Astrocyte (in vitro differentiated cells and primary cell): ENCODE measurements around the gene CRTC1. TPM values are rescaled to one million over a fixed set of nuclear protein-coding genes. Genes with fewer than 3 reads are reported as not detected.

Experiments
- DNase-seq: peaks from one replicate; pipeline ENCODE4 v3.0.0-alpha.2; 2010; ENCODE audit warnings: low read depth
- FAIRE-seq: peaks from 2 replicates; lab custom pipeline; 2011; peaks lifted over from hg19 to GRCh38; lab: Jason Lieb, UNC
- H2AFZ ChIP-seq: 2 replicates; pipeline ENCODE4 v1.6.0; 2012; ENCODE audit warnings: low read depth, low read length, inconsistent platforms
- H3K27ac ChIP-seq: 2 replicates; pipeline ENCODE4 v1.5.1; 2011; ENCODE audit warnings: low read depth, low read length, inconsistent platforms
- H3K27me3 ChIP-seq: 2 replicates; pipeline ENCODE4 v1.6.0; 2011; ENCODE audit warnings: low read length, inconsistent platforms; ENCODE audit not compliant: insufficient read depth
- H3K36me3 ChIP-seq: 2 replicates; pipeline ENCODE4 v1.5.1; 2011; ENCODE audit warnings: low read length, inconsistent platforms; ENCODE audit not compliant: insufficient read depth
- H3K4me1 ChIP-seq: 2 replicates; pipeline ENCODE4 v1.5.1; 2011; ENCODE audit warnings: low read length, inconsistent platforms; ENCODE audit not compliant: insufficient read depth
- H3K4me2 ChIP-seq: 2 replicates; pipeline ENCODE4 v1.6.0; 2012; ENCODE audit warnings: low read length, inconsistent platforms
- H3K4me3 ChIP-seq: 2 replicates; pipeline ENCODE4 v1.5.1; 2011; ENCODE audit warnings: low read depth, mild to moderate bottlenecking, low read length, inconsistent platforms; ENCODE audit not compliant: insufficient read depth
- H3K79me2 ChIP-seq: 2 replicates; pipeline ENCODE4 v1.6.0; 2012; ENCODE audit warnings: mild to moderate bottlenecking, low read length, inconsistent platforms; ENCODE audit not compliant: insufficient read depth
- H3K9ac ChIP-seq: 2 replicates; pipeline ENCODE4 v1.6.0; 2012; ENCODE audit warnings: mild to moderate bottlenecking, low read length, inconsistent platforms
- H3K9me3 ChIP-seq: 2 replicates; pipeline ENCODE4 v1.5.1; 2012; ENCODE audit warnings: low read depth, mild to moderate bottlenecking, low read length, inconsistent platforms; ENCODE audit not compliant: insufficient read depth
- H4K20me1 ChIP-seq: 2 replicates; pipeline ENCODE4 v1.6.0; 2012; ENCODE audit warnings: low read length, inconsistent platforms; ENCODE audit not compliant: insufficient read depth
- H3K27ac Mint-ChIP-seq: one replicate; pipeline ENCODE4 v1.8.0; 2021; ENCODE audit warnings: mild to moderate bottlenecking, mixed read lengths; ENCODE audit not compliant: unreplicated experiment
- H3K27me3 Mint-ChIP-seq: one replicate; pipeline ENCODE4 v1.8.0; 2021; ENCODE audit warnings: low read depth, mixed read lengths; ENCODE audit not compliant: unreplicated experiment
- H3K36me3 Mint-ChIP-seq: one replicate; pipeline ENCODE4 v1.8.0; 2021; ENCODE audit warnings: low read depth, mixed read lengths; ENCODE audit not compliant: unreplicated experiment
- H3K4me1 Mint-ChIP-seq: one replicate; pipeline ENCODE4 v1.8.0; 2021; ENCODE audit warnings: low read depth, mixed read lengths; ENCODE audit not compliant: unreplicated experiment
- H3K4me3 Mint-ChIP-seq: one replicate; pipeline ENCODE4 v1.8.0; 2021; ENCODE audit warnings: mild to moderate bottlenecking, moderate library complexity, mixed read lengths; ENCODE audit not compliant: unreplicated experiment
- H3K9me3 Mint-ChIP-seq: one replicate; pipeline ENCODE4 v1.8.0; 2021; ENCODE audit warnings: mild to moderate bottlenecking, mixed read lengths; ENCODE audit not compliant: unreplicated experiment
- CTCF ChIP-seq: IDR thresholded peaks from 2 replicates; pipeline ENCODE4 v1.5.1; 2011; ENCODE audit warnings: low read depth, mild to moderate bottlenecking, inconsistent platforms, low read length, moderate library complexity; ENCODE audit not compliant: insufficient read depth
- EZH2 ChIP-seq: IDR thresholded peaks from 2 replicates; pipeline ENCODE4 v1.6.1; 2012; ENCODE audit warnings: mild to moderate bottlenecking, low read length, inconsistent platforms; ENCODE audit not compliant: insufficient read depth
- total RNA-seq: library from RNA; stranded (reverse); gene quantifications from 2 replicates; pipeline ENCODE4 v1.2.1, GENCODE V29; 2021

The CRTC1 gene
- total RNA-seq, 1 donor from 2014 or later: 8.4 TPM

GRCh38 chr19:18771328-18772242 is 88.1 kb downstream of the CRTC1 start:
- no peak overlapping the region for H3K9ac ChIP-seq
- Mint-ChIP-seq H3K4me3 (no peak overlapping the region), H3K27ac (no peak overlapping the region), H3K36me3 (peaks cover 4% of the 10 kb centered on the region), H3K9me3 (no peaks in the 10 kb centered on the region), H3K27me3 (peaks cover 33% of the 10 kb centered on the region), H3K4me1 (no peaks in the 10 kb centered on the region)
- no peak for FAIRE-seq
- TF ChIP-seq EZH2: no peak
- TF ChIP-seq CTCF: peak; percentile 7
- peaks cover 31% of the 10 kb centered on the region for H4K20me1 ChIP-seq
- H3K4me2 ChIP-seq: no peak overlapping the region
- H3K4me3 ChIP-seq: no peak overlapping the region
- no peak overlapping the region for H3K27ac ChIP-seq
- H3K9me3 ChIP-seq: no peaks in the 10 kb centered on the region
- H2AFZ ChIP-seq: no peak overlapping the region
- no peaks in the 10 kb centered on the region for H3K27me3 ChIP-seq
- H3K79me2 ChIP-seq: no peaks in the 10 kb centered on the region
- DNase-seq: no peak
- H3K4me1 ChIP-seq: peaks cover 11% of the 10 kb centered on the region
- H3K36me3 ChIP-seq: no peaks in the 10 kb centered on the region

- Histone ChIP-seq H3K27me3 (no peaks in the 10 kb centered on the region), H3K79me2 (no peaks in the 10 kb centered on the region), H3K27ac (no peak overlapping the region), H3K4me3 (no peak overlapping the region), H4K20me1 (peaks cover 31% of the 10 kb centered on the region), H3K4me1 (peaks cover 14% of the 10 kb centered on the region), H2AFZ (no peak overlapping the region), H3K4me2 (no peak overlapping the region), H3K36me3 (no peaks in the 10 kb centered on the region), H3K9me3 (no peaks in the 10 kb centered on the region), H3K9ac (no peak overlapping the region)
- no peak for DNase-seq
- Mint-ChIP-seq H3K4me1 (no peaks in the 10 kb centered on the region), H3K4me3 (no peak overlapping the region), H3K9me3 (no peaks in the 10 kb centered on the region), H3K27ac (peak overlapping the region; percentile 34), H3K27me3 (peaks cover 30% of the 10 kb centered on the region), H3K36me3 (peaks cover 4% of the 10 kb centered on the region)
- TF ChIP-seq CTCF: no peak
- FAIRE-seq: no peak
Measured at GRCh38 chr19:18772620-18773587, 89.4 kb downstream of the CRTC1 start.
